Neural cell (in vitro differentiated cells): Measurements from ENCODE around the gene PCDH1. TPM values are rescaled to one million over a fixed set of nuclear protein-coding genes. Genes with fewer than 3 reads are reported as not detected.

Experiments
- H2AFZ ChIP-seq: fragments of 200-600, 300-800 bp; sonication (generic), shearing (Covaris generic); 2 replicates; pipeline ENCODE4 v1.6.0; 2014; ENCODE audit warnings: low read depth, mild to moderate bottlenecking, antibody characterized with exemption, low read length, moderate library complexity
- H3F3A ChIP-seq: fragments of 200-600 bp; shearing (Covaris generic); 2 replicates; pipeline ENCODE4 v1.6.1; 2016; ENCODE audit warnings: mild to moderate bottlenecking, moderate library complexity, mixed read lengths, antibody characterized with exemption, low read length; ENCODE audit not compliant: insufficient read depth, poor library complexity, severe bottlenecking
- H3K27ac ChIP-seq: fragments of 200-600, 300-800 bp; sonication (generic), shearing (Covaris generic); 2 replicates; pipeline ENCODE4 v1.5.1; 2014; ENCODE audit warnings: mild to moderate bottlenecking, low read length, moderate library complexity
- H3K27me3 ChIP-seq: fragments of 300-800, 200-600 bp; sonication (generic), shearing (Covaris generic); 2 replicates; pipeline ENCODE4 v1.6.0; 2014; ENCODE audit warnings: mild to moderate bottlenecking, low read depth, low read length, moderate library complexity; ENCODE audit not compliant: insufficient read depth
- H3K36me3 ChIP-seq: fragments of 300-800, 200-600 bp; sonication (generic), shearing (Covaris generic); 2 replicates; pipeline ENCODE4 v1.5.1; 2014; ENCODE audit warnings: mild to moderate bottlenecking, antibody characterized with exemption, low read length, moderate library complexity; ENCODE audit not compliant: insufficient read depth
- H3K4me2 ChIP-seq: fragments of 300-800, 200-600 bp; sonication (generic), shearing (Covaris generic); 2 replicates; pipeline ENCODE4 v1.6.0; 2014; ENCODE audit warnings: mild to moderate bottlenecking, low read length
- H3K4me3 ChIP-seq: fragments of 300-800, 200-600 bp; sonication (generic), shearing (Covaris generic); 2 replicates; pipeline ENCODE4 v1.5.1; 2014; ENCODE audit warnings: mild to moderate bottlenecking, low read length, moderate library complexity
- H3K79me2 ChIP-seq: fragments of 200-600 bp; shearing (Covaris generic); replicated peaks from 2 replicates; pipeline ENCODE4 v1.6.0; 2014; ENCODE audit warnings: mild to moderate bottlenecking, low read length, moderate library complexity; ENCODE audit not compliant: insufficient read depth
- H3K9ac ChIP-seq: fragments of 300-800, 200-600 bp; sonication (generic), shearing (Covaris generic); 2 replicates; pipeline ENCODE4 v1.6.1; 2016; ENCODE audit warnings: mild to moderate bottlenecking, low read length, mixed read lengths
- H3K9me2 ChIP-seq: fragments of 200-600 bp; shearing (Covaris generic); 2 replicates; pipeline ENCODE4 v1.6.1; 2016; ENCODE audit warnings: mild to moderate bottlenecking, low read length, mixed read lengths; ENCODE audit not compliant: insufficient read depth
- H3K9me3 ChIP-seq: fragments of 200-600, 300-800 bp; sonication (generic), shearing (Covaris generic); 2 replicates; pipeline ENCODE4 v1.6.1; 2016; ENCODE audit warnings: mild to moderate bottlenecking, mixed run types, low read length, moderate library complexity, mixed read lengths
- H4K20me1 ChIP-seq: fragments of 200-600 bp; shearing (Covaris generic); 2 replicates; pipeline ENCODE4 v1.6.1; 2016; ENCODE audit warnings: mild to moderate bottlenecking, mixed run types; ENCODE audit not compliant: insufficient read depth
- EP300 ChIP-seq: fragments of 450-650 bp; conservative IDR thresholded peaks from 2 replicates; pipeline ENCODE4 v1.6.1; 2014; ENCODE audit warnings: antibody characterized with exemption, mild to moderate bottlenecking, moderate library complexity; ENCODE audit not compliant: poor library complexity, severe bottlenecking
- EZH2 ChIP-seq: fragments of 200-600, 300-800 bp; shearing (Covaris generic), sonication (generic); IDR thresholded peaks from 2 replicates; pipeline ENCODE4 v1.6.1; 2014; ENCODE audit warnings: antibody characterized with exemption, low read length, borderline replicate concordance, mild to moderate bottlenecking; ENCODE audit not compliant: insufficient read depth, poor library complexity, severe bottlenecking
- MXI1 ChIP-seq: fragments of 450-650 bp; conservative IDR thresholded peaks from 2 replicates; pipeline ENCODE4 v1.6.1; 2014; ENCODE audit warnings: antibody characterized with exemption, mild to moderate bottlenecking; ENCODE audit not compliant: poor library complexity, severe bottlenecking
- POLR2AphosphoS5 ChIP-seq: IDR thresholded peaks from 2 replicates; pipeline ENCODE4 v1.6.1; 2012
- RAD21 ChIP-seq: fragments of 450-650 bp; conservative IDR thresholded peaks from 2 replicates; pipeline ENCODE4 v1.6.1; 2014; ENCODE audit warnings: antibody characterized with exemption, mild to moderate bottlenecking, moderate library complexity
- REST ChIP-seq: IDR thresholded peaks from 2 replicates; pipeline ENCODE4 v1.6.1; 2012; ENCODE audit warnings: borderline replicate concordance
- SMC3 ChIP-seq: fragments of 450-650 bp; conservative IDR thresholded peaks from 2 replicates; pipeline ENCODE4 v1.6.1; 2014; ENCODE audit warnings: antibody characterized with exemption, mild to moderate bottlenecking, moderate library complexity; ENCODE audit not compliant: poor library complexity
- TAF1 ChIP-seq: IDR thresholded peaks from 2 replicates; pipeline ENCODE4 v1.6.1; 2012; ENCODE audit warnings: low read depth
- polyA plus RNA-seq: library from polyadenylated mRNA; depleted of rRNA; stranded (reverse); fragments of >200 nt; gene quantifications from 2 replicates; pipeline ENCODE4 v1.2.3, GENCODE V29; 2014
- TF ChIP-seq, protein P1 (sequence below): fragments of 450-650 bp; IDR thresholded peaks from 2 replicates; pipeline ENCODE4 v1.5.1; 2014; ENCODE audit warnings: antibody characterized with exemption, mild to moderate bottlenecking, moderate library complexity; ENCODE audit not compliant: poor library complexity, severe bottlenecking

The PCDH1 gene
- polyA plus RNA-seq, 1 donor from 2014 or later: 13.9 TPM

- Histone ChIP-seq H3K27me3 (no peaks in the 10 kb centered on the region), H3K9ac (no peak overlapping the region), H3K9me3 (no peaks in the 10 kb centered on the region), H3K4me2 (no peak overlapping the region), H4K20me1 (peaks cover 27% of the 10 kb centered on the region), H3F3A (no peaks in the 10 kb centered on the region), H3K36me3 (no peaks in the 10 kb centered on the region), H3K27ac (no peak overlapping the region), H3K4me3 (no peak overlapping the region), H3K79me2 (peaks cover 51% of the 10 kb centered on the region), H3K9me2 (no peaks in the 10 kb centered on the region), H2AFZ (no peak overlapping the region)
- TF ChIP-seq TAF1 (no peak), EZH2 (no peak), EP300 (no peak), RAD21 (no peak), MXI1 (no peak), REST (no peak)
- TF ChIP-seq, protein P1, sequence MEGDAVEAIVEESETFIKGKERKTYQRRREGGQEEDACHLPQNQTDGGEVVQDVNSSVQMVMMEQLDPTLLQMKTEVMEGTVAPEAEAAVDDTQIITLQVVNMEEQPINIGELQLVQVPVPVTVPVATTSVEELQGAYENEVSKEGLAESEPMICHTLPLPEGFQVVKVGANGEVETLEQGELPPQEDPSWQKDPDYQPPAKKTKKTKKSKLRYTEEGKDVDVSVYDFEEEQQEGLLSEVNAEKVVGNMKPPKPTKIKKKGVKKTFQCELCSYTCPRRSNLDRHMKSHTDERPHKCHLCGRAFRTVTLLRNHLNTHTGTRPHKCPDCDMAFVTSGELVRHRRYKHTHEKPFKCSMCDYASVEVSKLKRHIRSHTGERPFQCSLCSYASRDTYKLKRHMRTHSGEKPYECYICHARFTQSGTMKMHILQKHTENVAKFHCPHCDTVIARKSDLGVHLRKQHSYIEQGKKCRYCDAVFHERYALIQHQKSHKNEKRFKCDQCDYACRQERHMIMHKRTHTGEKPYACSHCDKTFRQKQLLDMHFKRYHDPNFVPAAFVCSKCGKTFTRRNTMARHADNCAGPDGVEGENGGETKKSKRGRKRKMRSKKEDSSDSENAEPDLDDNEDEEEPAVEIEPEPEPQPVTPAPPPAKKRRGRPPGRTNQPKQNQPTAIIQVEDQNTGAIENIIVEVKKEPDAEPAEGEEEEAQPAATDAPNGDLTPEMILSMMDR: no peak
Measured at GRCh38 chr5:141869040-141869439, 9.2 kb downstream of the PCDH1 start.

- H4K20me1 ChIP-seq: peaks cover 27% of the 10 kb centered on the region
- TF ChIP-seq MXI1 (no peak), EP300 (no peak), POLR2AphosphoS5 (no peak), EZH2 (no peak), SMC3 (no peak), TAF1 (no peak), RAD21 (no peak), REST (no peak)
- TF ChIP-seq, protein P1: no peak
- H3K4me3 ChIP-seq: no peak overlapping the region
- no peak overlapping the region for H3K9ac ChIP-seq
- H3K9me3 ChIP-seq: no peaks in the 10 kb centered on the region
- H3F3A ChIP-seq: no peaks in the 10 kb centered on the region
- H3K27ac ChIP-seq: no peak overlapping the region
- no peaks in the 10 kb centered on the region for H3K27me3 ChIP-seq
- no peak overlapping the region for H2AFZ ChIP-seq
- H3K9me2 ChIP-seq: no peaks in the 10 kb centered on the region
- no peak overlapping the region for H3K4me2 ChIP-seq
- H3K36me3 ChIP-seq: no peaks in the 10 kb centered on the region
- H3K79me2 ChIP-seq: peaks cover 46% of the 10 kb centered on the region
Measured at GRCh38 chr5:141868541-141868940, 9.7 kb downstream of the PCDH1 start.
